GM15510 (cell line): ENCODE results near the gene FAM193A.

Experiments
- POLR2A ChIP-seq: IDR thresholded peaks from 3 replicates; pipeline ENCODE4 v1.6.1; 2011; ENCODE audit warnings: borderline replicate concordance; ENCODE audit not compliant: insufficient read length; ENCODE audit errors: extremely low read depth

The FAM193A gene

GRCh38 chr4:2507259-2507658 is 29.2 kb upstream of the FAM193A start:
- TF ChIP-seq POLR2A, result no peak

- TF ChIP-seq POLR2A, result no peak
Observed at GRCh38 chr4:2507855-2508254, 28.6 kb upstream of the FAM193A start.

GRCh38 chr4:2510351-2511259 is 25.8 kb upstream of the FAM193A start:
- no peak for TF ChIP-seq POLR2A

GRCh38 chr4:2511645-2512131 is 24.8 kb upstream of the FAM193A start:
- TF ChIP-seq POLR2A, result no peak

GRCh38 chr4:2512396-2513135 is 23.9 kb upstream of the FAM193A start:
- TF ChIP-seq POLR2A, result no peak

GRCh38 chr4:2515830-2516550 is 20.5 kb upstream of the FAM193A start:
- no peak for TF ChIP-seq POLR2A

GRCh38 chr4:2516635-2517034 is 19.8 kb upstream of the FAM193A start:
- TF ChIP-seq POLR2A, result no peak

- TF ChIP-seq POLR2A, result no peak
Observed at GRCh38 chr4:2526559-2526958, 9.9 kb upstream of the FAM193A start.

GRCh38 chr4:2534904-2535375 is 1.5 kb upstream of the FAM193A start:
- no peak for TF ChIP-seq POLR2A

GRCh38 chr4:2535376-2536192 is 863 bp upstream of the FAM193A start:
- peak; percentile 61 for TF ChIP-seq POLR2A

GRCh38 chr4:2537011-2537830 is 774 bp downstream of the FAM193A start:
- peak; percentile 30 for TF ChIP-seq POLR2A

- TF ChIP-seq POLR2A, result no peak
Observed at GRCh38 chr4:2545321-2546013, 9.0 kb downstream of the FAM193A start.
